Measurements from ENCODE around the gene HLCS. TPM values are rescaled to one million over a fixed set of nuclear protein-coding genes. Genes with fewer than 3 reads are reported as not detected.

Gene HLCS
- total RNA-seq, 1 donor from 2014 or later = 16.4 TPM

GRCh38 chr21:36788120-36788638 lies 178.3 kb downstream of the HLCS start:
- DNase-seq (ENCODE audit: low spot score) = no peak
- ATAC-seq = peak; percentile 47

GRCh38 chr21:36786186-36786585 lies 180.3 kb downstream of the HLCS start:
- DNase-seq (ENCODE audit: low spot score) (no peak), ATAC-seq (no peak)

- no peak for ATAC-seq
Observed at GRCh38 chr21:36785615-36786014, 180.9 kb downstream of the HLCS start.

GRCh38 chr21:36784947-36785346 lies 181.5 kb downstream of the HLCS start:
- ATAC-seq (no peak), DNase-seq (ENCODE audit: low spot score) (no peak)

More at GRCh38 chr21:36785615-36786014, 180.9 kb downstream of the HLCS start:
- no peak for DNase-seq (ENCODE audit: low spot score)

GRCh38 chr21:36783612-36784374 lies 182.7 kb downstream of the HLCS start:
- DNase-seq (ENCODE audit: low spot score) (no peak), ATAC-seq (no peak)

- DNase-seq (ENCODE audit: low spot score) = no peak
- no peak for ATAC-seq
Observed at GRCh38 chr21:36780861-36781260, 185.6 kb downstream of the HLCS start.

- ATAC-seq (no peak), DNase-seq (ENCODE audit: low spot score) (no peak)
Observed at GRCh38 chr21:36776981-36777617, 189.4 kb downstream of the HLCS start.

GRCh38 chr21:36773995-36774394 lies 192.5 kb downstream of the HLCS start:
- ATAC-seq (no peak), DNase-seq (ENCODE audit: low spot score) (no peak)

GRCh38 chr21:36773117-36773516 lies 193.4 kb downstream of the HLCS start:
- ATAC-seq (peak; percentile 97), DNase-seq (ENCODE audit: low spot score) (peak; percentile 97)

- no peak for ATAC-seq
Observed at GRCh38 chr21:36769051-36769839, 197.2 kb downstream of the HLCS start.

GRCh38 chr21:36768496-36768895 lies 198.0 kb downstream of the HLCS start:
- DNase-seq (ENCODE audit: low spot score) = no peak
- ATAC-seq = no peak

More at GRCh38 chr21:36769051-36769839, 197.2 kb downstream of the HLCS start:
- no peak for DNase-seq (ENCODE audit: low spot score)

- ATAC-seq (no peak), DNase-seq (ENCODE audit: low spot score) (no peak)
Observed at GRCh38 chr21:36767096-36767495, 199.4 kb downstream of the HLCS start.

- DNase-seq (ENCODE audit: low spot score) (no peak), ATAC-seq (no peak)
Observed at GRCh38 chr21:36766511-36766910, 200.0 kb downstream of the HLCS start.

GRCh38 chr21:36765229-36765628 lies 201.2 kb downstream of the HLCS start:
- DNase-seq (ENCODE audit: low spot score) = no peak
- no peak for ATAC-seq

- ATAC-seq (no peak), DNase-seq (ENCODE audit: low spot score) (no peak)
Observed at GRCh38 chr21:36763305-36763704, 203.2 kb downstream of the HLCS start.

- ATAC-seq (no peak), DNase-seq (ENCODE audit: low spot score) (no peak)
Observed at GRCh38 chr21:36762642-36763041, 203.8 kb downstream of the HLCS start.

GRCh38 chr21:36761685-36762084 lies 204.8 kb downstream of the HLCS start:
- ATAC-seq = no peak
- DNase-seq (ENCODE audit: low spot score) = no peak

GRCh38 chr21:36759348-36760083 lies 207.0 kb downstream of the HLCS start:
- DNase-seq (ENCODE audit: low spot score) = no peak
- no peak for ATAC-seq

GRCh38 chr21:36757196-36757595 lies 209.3 kb downstream of the HLCS start:
- no peak for ATAC-seq
- DNase-seq (ENCODE audit: low spot score) = no peak

- DNase-seq (ENCODE audit: low spot score) = no peak
Observed at GRCh38 chr21:36756527-36756926, 209.9 kb downstream of the HLCS start.

More at GRCh38 chr21:36756527-36756926, 209.9 kb downstream of the HLCS start:
- ATAC-seq = no peak
